PC-9 (cell line): Measurements from ENCODE around the gene ZNF592. TPM values are rescaled to one million over a fixed set of nuclear protein-coding genes. Genes with fewer than 3 reads are reported as not detected.

Source experiments
- BruUV-seq: library from RNA; stranded (reverse); fragments of 400-500 nt; replicated peaks from 2 replicates; lab custom pipeline; 2021; lab: Mats Ljungman, UMichigan
- CTCF ChIA-PET: fragments of 300-600 bp; sonication (Branson Sonifier 250); formaldehyde crosslinking; loops from one replicate; lab custom pipeline; 2022; ENCODE audit warnings: antibody characterized with exemption; lab: Charles Lee
- POLR2A ChIA-PET: fragments of 300-600 bp; sonication (Branson Sonifier 250); formaldehyde crosslinking; loops from one replicate; lab custom pipeline; 2022; ENCODE audit warnings: antibody characterized with exemption; ENCODE audit not compliant: unreplicated experiment; lab: Charles Lee
- DNase-seq, 2 experiments: peaks; one replicate each; pipeline versions ENCODE4 v3.0.0 to v3.0.0-alpha.2; 2015 to 2022; ENCODE audit warnings: mixed read lengths in 1 of 2
- H2AFZ ChIP-seq: fragments of 200-600 bp; sonication (generic); 2 replicates; pipeline ENCODE4 v1.8.1; 2017; ENCODE audit warnings: antibody characterized with exemption
- H3F3A ChIP-seq: fragments of 200-600 bp; sonication (generic); 2 replicates; pipeline ENCODE4 v1.8.1; 2017; ENCODE audit warnings: antibody characterized with exemption, mild to moderate bottlenecking, low read depth; ENCODE audit not compliant: insufficient read depth
- H3K27ac ChIP-seq: fragments of 200-600 bp; sonication (generic); 2 replicates; pipeline ENCODE4 v1.6.1; 2016; ENCODE audit warnings: mixed run types
- H3K27me3 ChIP-seq: fragments of 200-600 bp; sonication (generic); 2 replicates; pipeline ENCODE4 v1.6.1; 2016; ENCODE audit warnings: low read depth, mixed run types; ENCODE audit not compliant: insufficient read depth
- H3K36me3 ChIP-seq: fragments of 200-600 bp; sonication (generic); 2 replicates; pipeline ENCODE4 v1.6.1; 2016; ENCODE audit warnings: low read depth, mixed run types
- H3K4me1 ChIP-seq: fragments of 200-600 bp; sonication (generic); replicated peaks from 2 replicates; pipeline ENCODE4 v1.6.1; 2016; ENCODE audit warnings: mixed run types; ENCODE audit not compliant: insufficient read depth
- H3K4me2 ChIP-seq: fragments of 200-600 bp; sonication (generic); 2 replicates; pipeline ENCODE4 v1.6.1; 2017; ENCODE audit warnings: mixed run types
- H3K4me3 ChIP-seq: fragments of 200-600 bp; sonication (generic); 2 replicates; pipeline ENCODE4 v1.6.1; 2016; ENCODE audit warnings: mixed run types
- H3K79me2 ChIP-seq: fragments of 200-600 bp; sonication (generic); 2 replicates; pipeline ENCODE4 v1.6.1; 2017; ENCODE audit warnings: low read depth, mixed run types
- H3K9me2 ChIP-seq: fragments of 200-600 bp; sonication (generic); 2 replicates; pipeline ENCODE4 v1.8.1; 2017; ENCODE audit warnings: mild to moderate bottlenecking; ENCODE audit not compliant: insufficient read depth
- H3K9me3 ChIP-seq: fragments of 200-600 bp; sonication (generic); 2 replicates; pipeline ENCODE4 v1.8.1; 2016; ENCODE audit warnings: low read depth; ENCODE audit not compliant: insufficient read depth
- H4K20me1 ChIP-seq: fragments of 200-600 bp; sonication (generic); 2 replicates; pipeline ENCODE4 v1.8.1; 2017; ENCODE audit not compliant: insufficient read depth
- CTCF ChIP-seq: fragments of 200-600 bp; sonication (generic); conservative IDR thresholded peaks from 2 replicates; pipeline ENCODE4 v1.6.1; 2017; ENCODE audit warnings: mixed run types, antibody characterized with exemption, mild to moderate bottlenecking, moderate library complexity
- EZH2 ChIP-seq: fragments of 200-600 bp; sonication (generic); IDR thresholded peaks from 2 replicates; pipeline ENCODE4 v1.8.0; 2017; ENCODE audit warnings: antibody characterized with exemption, low read depth
- intact Hi-C: fragments of 100-400 bp; cut with micrococcal nuclease; formaldehyde crosslinking; loops from one replicate; pipeline ENCODE4 v1.10.0; 2022; ENCODE audit not compliant: unreplicated experiment
- total RNA-seq: library from RNA; stranded (reverse); gene quantifications from 2 replicates; pipeline ENCODE4 v1.2.3, GENCODE V29; 2021

The ZNF592 gene
- total RNA-seq, 1 experiment from 2014 or later = 27.5 TPM

GRCh38 chr15:84772467-84772866, 24.1 kb downstream of the ZNF592 start:
- Histone ChIP-seq H3F3A (no peaks in the 10 kb centered on the region; the same call in 1 of the 2 replicates), H3K9me2 (no peaks in the 10 kb centered on the region), H3K9me3 (no peaks in the 10 kb centered on the region), H3K36me3 (peaks cover 4% of the 10 kb centered on the region; the same call in 1 of the 2 replicates), H3K4me3 (no peak overlapping the region), H3K27ac (no peak overlapping the region), H3K27me3 (no peaks in the 10 kb centered on the region), H4K20me1 (no peaks in the 10 kb centered on the region; the same call in 1 of the 2 replicates), H2AFZ (no peak overlapping the region), H3K79me2 (peaks cover 60% of the 10 kb centered on the region), H3K4me1 (no peaks in the 10 kb centered on the region), H3K4me2 (no peak overlapping the region)
- ChIA-PET CTCF (no interaction called here), POLR2A (no interaction called here)
- TF ChIP-seq EZH2 (no peak), CTCF (no peak)
- BruUV-seq = no TSS peak
- DNase-seq = no peak
- intact Hi-C loops = no loop called here

DNA sequence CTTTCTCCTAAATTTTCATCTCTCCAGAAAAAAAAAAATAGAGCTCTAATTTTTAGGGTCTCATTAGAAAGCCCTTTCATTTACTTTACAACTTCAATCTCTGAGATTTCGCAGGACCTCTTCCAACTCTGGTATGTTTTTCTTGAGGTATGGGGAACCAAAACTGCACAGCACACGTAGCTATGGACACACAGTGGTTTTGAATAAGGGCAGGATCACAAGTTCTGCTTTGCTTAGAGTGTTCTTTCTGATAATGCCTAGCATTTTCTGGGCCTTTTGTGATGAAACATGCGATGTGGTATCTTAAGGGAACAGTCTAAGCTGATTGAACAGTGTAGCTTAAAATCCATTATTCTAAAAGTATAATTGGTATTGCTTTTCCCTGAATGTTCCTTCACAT, 25.3 kb downstream of the ZNF592 start:
- ChIA-PET CTCF (interaction anchor here (0.6 kb wide), 1 partner anchor 50 kb away, joined by 4 read pairs; no protein-coding TSS in a partner anchor), POLR2A (interaction anchor here (0.6 kb wide), 1 partner anchor 100 kb away, joined by 5 read pairs; no protein-coding TSS in a partner anchor)
- peaks cover 4% of the 10 kb centered on the region; the same call in 1 of the 2 replicates for H3K36me3 ChIP-seq
- DNase-seq = no peak
- no peak overlapping the region for H3K4me3 ChIP-seq
- no TSS peak for BruUV-seq
- no peaks in the 10 kb centered on the region; the same call in 1 of the 2 replicates for H4K20me1 ChIP-seq
- no peaks in the 10 kb centered on the region; the same call in 1 of the 2 replicates for H3F3A ChIP-seq
- H2AFZ ChIP-seq = no peak overlapping the region
- H3K4me2 ChIP-seq = no peak overlapping the region
- H3K9me3 ChIP-seq = no peaks in the 10 kb centered on the region
- intact Hi-C loops = no loop called here
- no peaks in the 10 kb centered on the region for H3K27me3 ChIP-seq
- H3K27ac ChIP-seq = no peak overlapping the region
- peaks cover 55% of the 10 kb centered on the region for H3K79me2 ChIP-seq
- no peak for TF ChIP-seq CTCF
- no peak for TF ChIP-seq EZH2
- no peaks in the 10 kb centered on the region for H3K4me1 ChIP-seq
- no peaks in the 10 kb centered on the region for H3K9me2 ChIP-seq

DNA sequence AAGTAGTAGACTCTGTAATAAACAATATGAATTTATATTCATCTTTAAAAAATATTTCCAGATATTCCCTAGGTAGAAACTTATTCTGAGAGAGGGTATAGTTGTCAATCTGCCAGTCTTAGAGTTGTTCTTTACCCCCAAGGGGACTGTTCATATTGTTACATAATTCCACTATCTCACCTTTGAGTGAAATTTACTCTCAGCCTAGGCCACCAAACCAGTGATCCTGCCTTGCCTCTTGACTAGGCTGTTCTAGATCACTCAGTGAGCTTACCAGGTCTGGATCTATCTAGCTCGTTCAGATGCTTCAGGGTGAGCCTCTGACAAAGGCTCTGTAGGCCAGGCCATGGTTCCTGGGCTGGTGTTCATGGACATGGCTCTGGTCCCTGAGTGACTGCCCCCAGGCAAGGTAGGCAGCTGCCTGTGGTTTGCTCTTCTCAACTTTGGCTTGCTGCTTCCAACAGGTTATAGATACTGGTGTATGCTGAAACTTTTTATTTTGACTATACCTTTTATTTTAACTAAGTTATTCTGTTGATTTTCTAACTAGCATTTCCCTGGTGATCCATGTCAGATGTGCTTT, 27.6 kb downstream of the ZNF592 start:
- TF ChIP-seq CTCF = no peak
- no peak for TF ChIP-seq EZH2
- Histone ChIP-seq H3K4me1 (no peaks in the 10 kb centered on the region), H3F3A (no peaks in the 10 kb centered on the region), H3K27ac (no peak overlapping the region), H3K9me3 (no peaks in the 10 kb centered on the region), H3K27me3 (no peaks in the 10 kb centered on the region), H3K4me2 (no peak overlapping the region), H3K79me2 (peaks cover 49% of the 10 kb centered on the region), H3K9me2 (no peaks in the 10 kb centered on the region), H3K36me3 (peaks cover 4% of the 10 kb centered on the region; the same call in 1 of the 2 replicates), H2AFZ (no peak overlapping the region), H4K20me1 (no peaks in the 10 kb centered on the region; the same call in 1 of the 2 replicates), H3K4me3 (no peak overlapping the region)
- intact Hi-C loops = no loop called here
- no peak for DNase-seq
- ChIA-PET CTCF (no interaction called here), POLR2A (no interaction called here)
- BruUV-seq = no TSS peak
